HG02759 (cell line): ENCODE results near the gene SFT2D2.
A peak's percentile ranks its signal among the peaks of the same experiment; 100 is the strongest.
"Not testable (repeated sequence)": the region's sequence is repeated elsewhere in the genome, so short reads cannot be mapped to it uniquely, and the experiment has no call there.

ENCODE experiments used
- ATAC-seq: cut with Tn5 transposase; IDR thresholded peaks from one replicate; pipeline ENCODE4 v1.9.1; 2021; ENCODE audit warnings: mild to moderate bottlenecking, moderate library complexity; ENCODE audit not compliant: unreplicated experiment

SFT2D2 gene

GRCh38 chr1:168225476-168226190 lies at the start of gene SFT2D2:
Gene SFT2D2, plus strand, starts transcription at chr1:168226004. Its CDS starts 76 bp downstream, at chr1:168226080.
- ATAC-seq, result peak; percentile 90

GRCh38 chr1:168178227-168178637 lies 47.6 kb upstream of the SFT2D2 start:
- no peak for ATAC-seq

GRCh38 chr1:168178638-168179437 lies 47.0 kb upstream of the SFT2D2 start, which contains the start of gene TIPRL:
Gene TIPRL, plus strand, starts transcription at chr1:168178962. Its CDS starts 116 bp downstream, at chr1:168179078.
- peak; percentile 93 for ATAC-seq

- no peak for ATAC-seq
Observed at GRCh38 chr1:168179438-168180147, 46.2 kb upstream of the SFT2D2 start.

GRCh38 chr1:168180148-168180524 lies 45.7 kb upstream of the SFT2D2 start:
- no peak for ATAC-seq

- not testable (repeated sequence) for ATAC-seq
Observed at GRCh38 chr1:168181063-168181720, 44.6 kb upstream of the SFT2D2 start.

- ATAC-seq, result no peak
Observed at GRCh38 chr1:168187177-168187576, 38.6 kb upstream of the SFT2D2 start.

- ATAC-seq, result no peak
Observed at GRCh38 chr1:168190403-168190802, 35.4 kb upstream of the SFT2D2 start.

GRCh38 chr1:168195199-168196135 lies 30.3 kb upstream of the SFT2D2 start:
- ATAC-seq, result no peak

GRCh38 chr1:168199056-168199455 lies 26.7 kb upstream of the SFT2D2 start:
- ATAC-seq, result no peak

- no peak for ATAC-seq
Observed at GRCh38 chr1:168202941-168203654, 22.7 kb upstream of the SFT2D2 start.

GRCh38 chr1:168206111-168206510 lies 19.7 kb upstream of the SFT2D2 start:
- ATAC-seq, result no peak

- ATAC-seq, result not testable (repeated sequence)
Observed at GRCh38 chr1:168207673-168208072, 18.1 kb upstream of the SFT2D2 start.

- no peak for ATAC-seq
Observed at GRCh38 chr1:168210312-168210711, 15.5 kb upstream of the SFT2D2 start.

GRCh38 chr1:168213349-168213748 lies 12.5 kb upstream of the SFT2D2 start:
- no peak for ATAC-seq

GRCh38 chr1:168216171-168216570 lies 9.6 kb upstream of the SFT2D2 start:
- ATAC-seq, result no peak

GRCh38 chr1:168217664-168218063 lies 8.1 kb upstream of the SFT2D2 start:
- no peak for ATAC-seq

- no peak for ATAC-seq
Observed at GRCh38 chr1:168218658-168219057, 7.1 kb upstream of the SFT2D2 start.

GRCh38 chr1:168220470-168220871 lies 5.3 kb upstream of the SFT2D2 start:
- no peak for ATAC-seq
